ENCODE measurements around the gene THRA. TPM values are rescaled to one million over a fixed set of nuclear protein-coding genes. Genes with fewer than 3 reads are reported as not detected.

Gene THRA
- total RNA-seq (2021) = 9.8 and 10.1 TPM in 2 replicates
- long read RNA-seq, partial matches to known transcripts = 0 of 1 reads
- long read RNA-seq, other reads (novel, unspliced or antisense) = 0 of 1 reads

DNA sequence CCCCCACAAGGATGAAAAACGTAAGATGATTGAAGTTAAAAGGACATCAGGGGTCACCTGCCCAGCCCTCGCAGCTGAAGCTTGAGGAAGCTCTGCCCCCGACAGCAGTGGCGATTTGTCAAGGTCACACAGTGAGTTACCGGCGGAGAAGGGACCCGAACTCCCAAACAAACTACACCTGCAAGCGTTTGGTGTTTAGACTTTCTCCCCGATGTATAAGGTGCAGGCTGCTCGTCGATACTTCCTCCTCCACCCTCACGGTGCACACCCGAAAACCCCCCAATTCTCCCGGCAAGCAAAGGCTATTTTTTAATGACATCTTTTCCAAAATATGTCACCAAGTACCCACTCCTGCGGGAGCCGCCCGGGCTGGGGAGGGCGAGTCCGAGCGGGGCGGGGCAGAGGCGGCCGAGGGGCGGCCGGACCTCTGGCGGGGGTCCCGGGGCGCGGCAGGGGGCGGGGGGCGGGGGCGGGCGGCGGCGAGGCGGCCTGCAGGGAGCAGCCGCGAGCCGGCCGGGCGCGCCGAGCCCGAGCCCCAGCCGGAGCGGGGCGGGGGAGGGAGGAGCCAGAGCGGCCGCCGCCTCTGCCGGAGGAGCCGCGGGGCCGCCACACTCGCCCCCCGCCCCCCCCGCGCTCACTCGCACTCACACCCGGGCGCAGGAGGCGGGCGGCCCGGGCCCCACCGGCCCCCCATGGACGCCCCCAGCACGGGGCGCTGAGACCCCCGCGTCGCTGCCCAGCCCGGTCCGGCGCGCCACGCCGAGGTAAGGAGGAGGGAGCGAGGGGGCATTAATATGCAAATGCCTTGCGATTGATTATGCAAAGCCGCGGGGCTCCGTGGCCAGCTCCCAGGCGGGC, at the start of gene THRA:
THRA (plus strand) TSS at position 637 of the 858 bp plus-strand sequence. CDS start 11,524 bp downstream, outside the sequence.
- Histone ChIP-seq H3K79me1 (ENCODE audit: insufficient read depth, low read depth, low read length, poor library complexity, severe bottlenecking) (no peaks in the 10 kb centered on the region), H4K20me1 (ENCODE audit: control insufficient read depth, insufficient read depth, insufficient read length) (no peaks in the 10 kb centered on the region), H4K5ac (ENCODE audit: insufficient read length, low read depth, low read length) (no peak within 1 kb of the TSS), H3K18ac (ENCODE audit: insufficient read length, low read depth, low read length) (peak within 1 kb of the TSS; percentile 76), H3K4me1 (ENCODE audit: insufficient read depth, low read length) (peaks cover 10% of the 10 kb centered on the region), H3K27ac (ENCODE audit: insufficient read length, low read depth, low read length) (no peak within 1 kb of the TSS), H3K4me2 (ENCODE audit: insufficient read depth, insufficient read length, low read length) (peak within 1 kb of the TSS; percentile 83), H3K23me2 (ENCODE audit: insufficient read length, low read depth, low read length, poor library complexity, severe bottlenecking) (peaks cover 9% of the 10 kb centered on the region), H3K79me2 (ENCODE audit: insufficient read depth, low read length) (no peaks in the 10 kb centered on the region), H2AFZ (ENCODE audit: low read length) (no peak within 1 kb of the TSS), H2BK5ac (ENCODE audit: insufficient read length, low read length) (no peak within 1 kb of the TSS), H3K9ac (ENCODE audit: extremely low read depth, insufficient read length, low read length) (no peak within 1 kb of the TSS), H4K8ac (replicated peaks; ENCODE audit: insufficient read length, low read depth, low read length) (no peak within 1 kb of the TSS), H3K56ac (ENCODE audit: insufficient read length, low read depth, low read length) (no peak within 1 kb of the TSS), H3K14ac (ENCODE audit: insufficient read depth, low read length) (peak within 1 kb of the TSS; percentile 91; the same call in 1 of the 2 replicates), H3T11ph (ENCODE audit: low read length) (no peak within 1 kb of the TSS), H2BK120ac (ENCODE audit: low read depth, low read length, poor library complexity, severe bottlenecking) (no peak within 1 kb of the TSS), H2BK15ac (ENCODE audit: low read depth, low read length) (no peak within 1 kb of the TSS), H3K9me3 (ENCODE audit: control insufficient read depth, low read depth, low read length) (no peaks in the 10 kb centered on the region), H2AK5ac (ENCODE audit: insufficient read length, low read length) (no peak within 1 kb of the TSS), H3K4ac (ENCODE audit: low read depth, low read length) (no peak within 1 kb of the TSS), H3K27me3 (ENCODE audit: insufficient read depth, low read length) (peaks cover 2% of the 10 kb centered on the region; the same call in 1 of the 2 replicates), H2BK12ac (ENCODE audit: insufficient read length, low read depth, low read length) (no peak within 1 kb of the TSS), H4K91ac (ENCODE audit: insufficient read length, low read depth, low read length) (no peak within 1 kb of the TSS), H3K23ac (ENCODE audit: insufficient read length, low read depth, low read length) (no peak within 1 kb of the TSS), H2BK20ac (ENCODE audit: low read depth, low read length, poor library complexity, severe bottlenecking) (no peak within 1 kb of the TSS)
- H3K4me3 Mint-ChIP-seq = peak within 1 kb of the TSS; percentile 77 to 91
- peak; percentile 78 for DNase-seq
- no peaks in the 10 kb centered on the region; a peak in 1 of 7 replicates for H3K36me3 Mint-ChIP-seq (ENCODE audit: insufficient read depth in 1 of 3, low read depth in 3 of 3)
- no peaks in the 10 kb centered on the region; a peak in 1 of 5 replicates for H3K9me3 Mint-ChIP-seq
- peaks cover 39% of the 10 kb centered on the region for H3K27me3 Mint-ChIP-seq (ENCODE audit: low read depth)
- H3K4me1 Mint-ChIP-seq = peaks cover 50 to 78% of the 10 kb centered on the region in 2 experiments
- TF ChIP-seq, protein P1, sequence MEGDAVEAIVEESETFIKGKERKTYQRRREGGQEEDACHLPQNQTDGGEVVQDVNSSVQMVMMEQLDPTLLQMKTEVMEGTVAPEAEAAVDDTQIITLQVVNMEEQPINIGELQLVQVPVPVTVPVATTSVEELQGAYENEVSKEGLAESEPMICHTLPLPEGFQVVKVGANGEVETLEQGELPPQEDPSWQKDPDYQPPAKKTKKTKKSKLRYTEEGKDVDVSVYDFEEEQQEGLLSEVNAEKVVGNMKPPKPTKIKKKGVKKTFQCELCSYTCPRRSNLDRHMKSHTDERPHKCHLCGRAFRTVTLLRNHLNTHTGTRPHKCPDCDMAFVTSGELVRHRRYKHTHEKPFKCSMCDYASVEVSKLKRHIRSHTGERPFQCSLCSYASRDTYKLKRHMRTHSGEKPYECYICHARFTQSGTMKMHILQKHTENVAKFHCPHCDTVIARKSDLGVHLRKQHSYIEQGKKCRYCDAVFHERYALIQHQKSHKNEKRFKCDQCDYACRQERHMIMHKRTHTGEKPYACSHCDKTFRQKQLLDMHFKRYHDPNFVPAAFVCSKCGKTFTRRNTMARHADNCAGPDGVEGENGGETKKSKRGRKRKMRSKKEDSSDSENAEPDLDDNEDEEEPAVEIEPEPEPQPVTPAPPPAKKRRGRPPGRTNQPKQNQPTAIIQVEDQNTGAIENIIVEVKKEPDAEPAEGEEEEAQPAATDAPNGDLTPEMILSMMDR (conservative IDR thresholded peaks at IDR 0.05) = no peak
- H3K27ac Mint-ChIP-seq = peak within 1 kb of the TSS in 2 of 3 experiments; percentile 82 to 85; a peak in 3 of 7 replicates
- no CpG with 5 or more reads among the region's 83 CpGs for WGBS (ENCODE audit: extremely low coverage, insufficient read length, low lambda C conversion rate)
